NCI-H2227 (cell line): ENCODE results near the gene MTOR.
"Not testable (repeated sequence)": the region's sequence is repeated elsewhere in the genome, so short reads cannot be mapped to it uniquely, and the experiment has no call there.

ENCODE experiments used
- DNase-seq: peaks from one replicate; lab custom pipeline; 2025; ENCODE audit not compliant: unreplicated experiment; lab: John Stamatoyannopoulos, UW

Gene MTOR

DNA sequence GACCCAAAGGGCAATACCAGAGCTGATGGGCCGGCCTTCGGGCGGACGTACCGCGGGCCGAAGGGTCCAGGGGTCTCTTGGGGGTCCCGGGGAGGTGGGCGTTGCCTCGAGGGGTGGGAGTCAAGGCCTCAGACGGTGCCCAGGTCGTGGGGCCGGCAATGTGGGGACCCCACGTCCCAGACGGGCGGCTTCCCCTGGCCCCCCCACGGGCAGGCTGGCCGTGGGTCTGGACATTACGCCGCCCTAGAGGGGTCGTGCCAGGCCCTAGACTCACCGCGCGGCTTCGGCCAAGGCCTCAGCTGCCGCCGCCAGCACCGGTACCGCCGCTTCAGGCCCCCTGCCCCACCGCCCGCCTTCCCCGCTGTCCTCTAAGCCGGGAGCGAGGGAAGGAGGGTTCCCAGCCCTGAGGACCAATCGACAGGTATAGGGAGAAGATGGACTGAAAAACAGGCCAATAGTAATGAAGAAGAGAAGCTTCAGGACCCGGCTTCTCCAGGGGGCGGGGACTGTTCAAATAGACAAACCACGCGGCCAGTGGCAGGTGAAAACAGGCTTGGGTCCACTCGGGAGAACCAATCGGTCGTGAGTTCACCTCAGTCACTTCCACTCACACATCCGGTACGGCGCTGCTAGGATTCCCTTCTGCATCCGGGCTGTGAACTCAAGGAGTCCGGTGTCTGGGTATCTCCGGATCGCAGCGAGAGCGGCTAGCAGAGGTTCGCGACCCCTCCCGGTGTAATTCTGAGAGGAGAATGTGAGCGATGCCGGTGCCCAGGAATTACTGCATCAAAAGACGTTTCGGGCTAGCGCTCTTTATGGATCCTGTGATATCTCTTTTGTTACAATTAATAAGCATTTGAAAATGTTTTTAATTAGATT lies at the start of gene MTOR:
Gene MTOR, minus strand, starts transcription at position 381 of the 879 bp plus-strand sequence. CDS start 3,142 bp downstream, outside the sequence.
- DNase-seq: peak; percentile 100

DNA sequence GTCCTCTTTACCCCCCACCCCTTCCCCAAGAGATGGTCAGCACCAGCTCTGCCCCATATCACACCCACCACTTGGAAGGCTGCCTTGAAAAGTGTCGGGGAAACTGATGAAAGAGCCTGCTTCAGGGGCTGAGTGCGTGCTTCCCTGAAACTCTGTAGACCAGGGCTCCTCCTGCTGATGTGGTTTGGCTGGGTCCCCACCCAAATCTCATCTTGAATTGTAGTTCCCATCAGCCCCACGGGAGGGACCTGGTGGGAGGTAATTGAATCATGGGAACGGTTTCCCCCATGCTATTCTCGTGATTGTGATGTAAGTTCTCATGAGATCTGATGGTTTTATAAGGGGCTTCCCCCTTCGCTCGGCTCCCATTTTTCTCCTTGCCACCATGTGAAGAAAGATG lies 47.0 kb upstream of the MTOR start:
- no peak for DNase-seq

- DNase-seq: no peak
Measured at GRCh38 chr1:11308699-11309224, 46.4 kb upstream of the MTOR start.

DNA sequence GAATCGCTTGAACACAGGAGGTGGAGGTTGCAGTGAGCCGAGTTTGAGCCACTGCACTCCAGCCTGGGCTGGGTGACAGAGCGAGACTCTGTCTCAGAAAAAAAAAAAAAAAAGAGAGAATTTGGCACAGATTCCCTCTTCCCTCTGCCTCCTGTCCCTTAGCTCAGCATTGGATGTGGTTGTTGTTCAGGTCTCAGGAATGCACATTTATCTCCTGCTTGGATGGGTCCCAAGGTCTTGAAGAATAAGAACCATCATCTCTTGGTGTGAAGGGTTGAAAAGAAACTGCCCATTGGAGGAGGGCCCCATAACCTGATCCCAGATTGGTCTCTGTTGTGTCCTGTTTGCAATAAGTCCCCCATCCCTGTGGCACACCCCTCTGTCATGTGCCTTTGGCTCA lies 45.5 kb upstream of the MTOR start:
- no peak for DNase-seq

DNA sequence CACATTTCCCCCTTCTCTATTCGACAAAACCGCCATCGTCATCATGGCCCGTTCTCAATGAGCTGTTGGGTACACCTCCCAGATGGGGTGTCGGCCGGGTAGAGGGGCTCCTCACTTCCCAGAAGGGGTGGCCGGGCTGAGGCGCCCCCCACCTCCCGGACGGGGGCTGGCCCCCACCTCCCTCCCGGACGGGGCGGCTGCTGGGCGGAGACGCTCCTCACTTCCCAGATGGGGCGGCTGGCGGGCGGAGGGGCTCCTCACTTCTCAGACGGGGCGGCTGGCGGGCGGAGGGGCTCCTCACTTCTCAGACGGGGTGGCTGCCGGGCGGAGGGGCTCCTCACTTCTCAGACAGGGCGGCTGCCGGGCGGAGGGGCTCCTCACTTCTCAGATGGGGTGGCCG lies 43.2 kb upstream of the MTOR start:
- not testable (repeated sequence) for DNase-seq

DNA sequence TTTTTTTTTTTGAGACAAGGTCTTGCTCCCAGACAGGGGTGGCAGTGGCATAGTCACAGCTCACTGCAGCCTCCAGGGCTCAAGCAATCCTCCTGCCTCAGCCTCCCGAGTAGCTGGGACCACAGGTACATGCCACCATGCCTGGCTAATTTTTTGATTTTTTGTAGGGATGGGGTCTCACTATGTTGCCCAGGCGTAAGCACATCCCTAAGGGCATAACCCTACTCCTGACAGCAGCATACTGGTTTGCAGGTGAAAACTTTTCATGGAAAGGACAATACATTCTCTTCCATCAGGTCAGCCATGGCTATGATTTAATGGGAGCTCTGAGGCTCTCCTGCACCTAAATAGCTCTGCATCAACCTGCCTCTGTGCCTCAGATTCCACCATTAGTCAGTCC lies 40.0 kb upstream of the MTOR start:
- DNase-seq: no peak

GRCh38 chr1:11301601-11302000 lies 39.2 kb upstream of the MTOR start:
- DNase-seq: peak; percentile 64

- no peak for DNase-seq
Measured at GRCh38 chr1:11299225-11299574, 36.8 kb upstream of the MTOR start.

DNA sequence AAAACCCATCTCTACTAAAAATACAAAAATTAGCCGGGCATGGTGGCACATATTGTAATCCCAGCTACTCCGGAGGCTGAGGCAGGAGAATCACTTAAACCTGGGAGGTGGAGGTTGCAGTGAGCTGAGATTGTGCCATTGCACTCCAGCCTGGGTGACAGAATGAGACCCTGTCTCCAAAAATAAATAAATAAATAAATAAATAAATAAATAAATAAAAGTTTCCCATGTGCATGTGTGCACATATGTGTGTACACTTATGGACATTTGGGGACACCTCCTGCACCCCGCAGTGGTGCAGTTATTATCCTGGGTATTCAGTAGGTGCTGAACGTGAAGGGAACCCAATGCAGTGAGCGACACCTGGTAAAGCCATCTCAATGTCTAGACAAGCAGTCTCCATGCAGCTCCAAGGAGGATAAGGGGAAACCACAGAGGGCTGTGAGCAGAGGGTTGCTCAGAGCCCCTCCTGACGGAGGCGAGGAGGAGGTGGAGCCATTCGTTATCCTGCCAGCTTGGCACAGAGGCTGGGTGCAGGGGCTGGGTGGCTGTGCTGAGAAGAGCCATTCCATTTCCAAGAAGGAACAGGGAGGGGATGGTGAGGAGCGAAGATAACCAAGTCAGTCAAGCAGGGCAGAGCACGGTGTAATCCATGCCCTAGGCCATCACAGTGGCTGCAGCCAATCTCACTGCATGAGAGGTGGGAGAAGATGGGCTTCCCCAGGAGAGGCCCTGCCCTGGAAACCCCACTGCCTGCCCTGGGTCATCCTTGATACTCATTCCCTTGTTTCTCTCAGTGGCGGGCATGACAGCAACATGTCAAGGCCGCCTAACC lies 36.3 kb upstream of the MTOR start:
- no peak for DNase-seq

DNA sequence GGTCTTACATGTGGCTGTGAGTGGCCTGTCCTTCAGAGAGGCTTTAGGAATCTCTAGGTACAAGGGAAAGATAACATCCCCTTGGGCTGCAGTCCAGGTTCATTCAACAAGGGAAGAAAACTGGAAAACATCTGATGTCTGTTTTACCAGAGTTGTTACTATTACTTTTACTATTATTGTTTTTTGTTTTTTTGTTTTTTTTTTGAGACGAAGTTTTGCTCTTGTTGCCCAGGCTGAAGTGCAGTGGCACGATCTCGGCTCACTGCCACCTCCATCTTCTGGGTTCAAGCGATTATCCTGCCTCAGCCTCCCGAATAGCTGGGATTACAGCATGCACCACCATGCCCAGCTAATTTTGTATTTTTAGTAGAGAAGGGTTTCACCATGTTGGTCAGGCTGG lies 35.4 kb upstream of the MTOR start:
- not testable (repeated sequence) for DNase-seq

GRCh38 chr1:11295905-11296304 lies 33.6 kb upstream of the MTOR start:
- no peak for DNase-seq

- DNase-seq: no peak
Measured at GRCh38 chr1:11294951-11295350, 32.6 kb upstream of the MTOR start.

GRCh38 chr1:11293856-11294255 lies 31.5 kb upstream of the MTOR start:
- DNase-seq: no peak

- no peak for DNase-seq
Measured at GRCh38 chr1:11291049-11291448, 28.7 kb upstream of the MTOR start.

DNA sequence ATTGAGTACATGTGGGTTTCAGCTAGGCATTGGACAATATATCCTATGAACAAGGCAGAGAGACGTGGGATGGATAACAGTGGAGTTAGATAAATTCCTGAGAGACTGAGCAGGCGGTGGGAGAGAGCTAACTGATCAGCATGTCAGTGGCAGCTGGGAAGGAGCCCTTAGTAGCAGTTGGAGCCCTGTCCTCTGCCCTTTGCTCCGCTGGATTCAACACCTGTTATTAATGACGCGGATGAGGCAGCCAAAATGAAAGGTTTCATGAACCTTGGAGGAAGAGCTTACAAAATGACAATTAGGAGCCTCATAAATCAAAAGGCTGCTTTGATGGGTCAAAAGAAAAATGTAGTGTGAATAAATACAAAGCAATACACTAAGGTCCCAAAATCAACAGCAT lies 26.7 kb upstream of the MTOR start:
- DNase-seq: peak; percentile 92

GRCh38 chr1:11286735-11287410 lies 24.5 kb upstream of the MTOR start:
- DNase-seq: peak; percentile 42

DNA sequence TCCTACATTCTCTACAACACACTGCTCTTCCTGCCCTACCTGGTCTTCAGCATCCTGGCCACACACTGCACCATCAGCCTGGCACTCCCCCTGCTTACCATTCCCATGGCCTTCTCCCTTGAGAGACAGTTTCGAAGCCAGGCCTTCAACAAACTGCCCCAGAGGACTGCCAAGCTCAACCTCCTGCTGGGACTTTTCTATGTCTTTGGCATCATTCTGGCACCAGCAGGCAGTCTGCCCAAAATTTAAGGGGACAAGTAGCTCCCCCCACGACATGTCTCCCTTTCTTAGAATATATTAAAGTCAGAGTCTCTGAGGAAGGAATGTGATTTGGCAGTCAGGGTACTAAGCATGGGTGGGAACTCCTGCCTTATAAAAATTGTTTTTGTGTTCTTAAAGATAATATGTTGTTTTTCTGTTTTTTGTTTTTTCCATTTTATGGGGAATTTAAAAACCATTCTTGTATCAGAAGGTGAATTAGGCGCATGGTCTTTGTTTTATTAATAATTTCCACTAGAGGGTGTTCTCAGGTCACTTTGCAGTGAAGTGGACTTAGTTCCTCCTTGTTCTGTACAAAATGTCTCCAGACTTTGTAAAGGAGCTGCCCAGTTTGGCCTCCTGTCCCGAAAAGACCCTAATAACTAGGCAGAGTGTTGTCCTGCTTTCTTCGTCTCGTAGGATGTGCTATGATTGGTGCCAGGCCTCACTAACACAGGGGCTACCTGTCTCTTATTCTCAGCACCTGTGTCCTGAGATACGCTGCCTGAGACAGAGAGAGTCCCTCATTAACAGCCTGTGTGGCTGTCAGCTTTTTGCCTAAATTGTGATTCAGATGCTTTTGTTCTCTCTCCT lies 23.8 kb upstream of the MTOR start:
- DNase-seq: peak; percentile 32

- no peak for DNase-seq
Measured at GRCh38 chr1:11284784-11285183, 22.4 kb upstream of the MTOR start.

- no peak for DNase-seq
Measured at GRCh38 chr1:11283151-11283550, 20.8 kb upstream of the MTOR start.
